HG03521 (cell line): ENCODE data around the gene PPP2R2C.

Experiments
- ATAC-seq: cut with Tn5 transposase; IDR thresholded peaks from one replicate; pipeline ENCODE4 v1.9.1; 2021; ENCODE audit warnings: mild to moderate bottlenecking, moderate library complexity; ENCODE audit not compliant: unreplicated experiment

PPP2R2C gene

GRCh38 chr4:6348408-6348807 lies 124.0 kb downstream of the PPP2R2C start:
- no peak for ATAC-seq

GRCh38 chr4:6347511-6348045 lies 124.8 kb downstream of the PPP2R2C start:
- ATAC-seq: no peak

- no peak for ATAC-seq
Measured at GRCh38 chr4:6346373-6347110, 125.9 kb downstream of the PPP2R2C start.

GRCh38 chr4:6345866-6346265 lies 126.5 kb downstream of the PPP2R2C start:
- ATAC-seq: no peak

GRCh38 chr4:6345096-6345830 lies 127.2 kb downstream of the PPP2R2C start:
- no peak for ATAC-seq

GRCh38 chr4:6343939-6344408 lies 128.4 kb downstream of the PPP2R2C start:
- ATAC-seq: no peak

- ATAC-seq: no peak
Measured at GRCh38 chr4:6342530-6343293, 129.7 kb downstream of the PPP2R2C start.

- no peak for ATAC-seq
Measured at GRCh38 chr4:6341696-6342095, 130.7 kb downstream of the PPP2R2C start.

- ATAC-seq: no peak
Measured at GRCh38 chr4:6340446-6341015, 131.9 kb downstream of the PPP2R2C start.

GRCh38 chr4:6339818-6340445 lies 132.5 kb downstream of the PPP2R2C start:
- ATAC-seq: no peak

- ATAC-seq: no peak
Measured at GRCh38 chr4:6338951-6339817, 133.2 kb downstream of the PPP2R2C start.

GRCh38 chr4:6338175-6338950 lies 134.1 kb downstream of the PPP2R2C start:
- no peak for ATAC-seq

- no peak for ATAC-seq
Measured at GRCh38 chr4:6337331-6337935, 135.0 kb downstream of the PPP2R2C start.

GRCh38 chr4:6336166-6336565 lies 136.2 kb downstream of the PPP2R2C start:
- no peak for ATAC-seq

- no peak for ATAC-seq
Measured at GRCh38 chr4:6335040-6335590, 137.3 kb downstream of the PPP2R2C start.

- ATAC-seq: no peak
Measured at GRCh38 chr4:6334203-6334887, 138.1 kb downstream of the PPP2R2C start.
